IPS-18a (cell line): ENCODE results near the gene ZNRF4.

Experiments used
- H3K27ac ChIP-seq: one replicate; pipeline ENCODE4 v1.5.1; 2013; ENCODE audit warnings: low read length
- H3K27me3 ChIP-seq: one replicate; pipeline ENCODE4 v1.6.1; 2013; ENCODE audit warnings: mild to moderate bottlenecking, low read length; ENCODE audit not compliant: control insufficient read depth, insufficient read depth
- H3K36me3 ChIP-seq: one replicate; pipeline ENCODE4 v1.6.1; 2013; ENCODE audit warnings: low read depth, low read length; ENCODE audit not compliant: control insufficient read depth
- H3K4me1 ChIP-seq: one replicate; pipeline ENCODE4 v1.6.1; 2013; ENCODE audit warnings: low read depth, low read length; ENCODE audit not compliant: control insufficient read depth
- H3K4me3 ChIP-seq: one replicate; pipeline ENCODE4 v1.5.1; 2013; ENCODE audit warnings: low read length
- H3K9ac ChIP-seq: one replicate; pipeline ENCODE4 v1.6.1; 2013; ENCODE audit warnings: mild to moderate bottlenecking, low read length, moderate library complexity
- H3K9me3 ChIP-seq: one replicate; pipeline ENCODE4 v1.6.1; 2013; ENCODE audit warnings: low read depth, low read length; ENCODE audit not compliant: control insufficient read depth

ZNRF4 gene

DNA sequence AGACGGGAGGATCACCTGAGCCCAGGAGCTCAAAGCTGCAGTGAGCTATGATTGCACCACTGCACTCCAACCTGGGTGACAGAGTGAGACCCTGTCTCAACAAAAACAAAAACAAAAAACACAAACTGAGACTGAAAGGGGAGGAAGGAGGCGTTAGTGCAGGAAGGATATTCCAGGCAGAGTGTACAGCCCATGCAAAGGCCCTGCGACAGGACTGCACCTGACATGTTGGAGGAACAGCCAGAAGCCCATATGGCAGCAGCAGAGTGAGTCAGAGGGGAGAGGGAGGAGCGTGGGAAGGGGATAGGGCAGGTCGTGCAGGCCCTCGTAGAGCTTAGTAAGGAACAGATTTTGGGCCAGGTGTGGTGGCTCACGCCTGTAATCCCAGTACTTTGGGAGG is 3.2 kb downstream of the ZNRF4 start:
- Histone ChIP-seq H3K36me3 (no peaks in the 10 kb centered on the region), H3K4me3 (no peak overlapping the region), H3K27ac (no peak overlapping the region), H3K4me1 (no peaks in the 10 kb centered on the region), H3K9me3 (no peaks in the 10 kb centered on the region), H3K27me3 (no peaks in the 10 kb centered on the region), H3K9ac (no peak overlapping the region)

- H3K4me3 ChIP-seq = no peak overlapping the region
- no peaks in the 10 kb centered on the region for H3K27me3 ChIP-seq
- no peaks in the 10 kb centered on the region for H3K9me3 ChIP-seq
- H3K9ac ChIP-seq = no peak overlapping the region
- no peak overlapping the region for H3K27ac ChIP-seq
- no peaks in the 10 kb centered on the region for H3K4me1 ChIP-seq
- H3K36me3 ChIP-seq = no peaks in the 10 kb centered on the region
Observed at GRCh38 chr19:5459360-5459759, 4.1 kb downstream of the ZNRF4 start.

DNA sequence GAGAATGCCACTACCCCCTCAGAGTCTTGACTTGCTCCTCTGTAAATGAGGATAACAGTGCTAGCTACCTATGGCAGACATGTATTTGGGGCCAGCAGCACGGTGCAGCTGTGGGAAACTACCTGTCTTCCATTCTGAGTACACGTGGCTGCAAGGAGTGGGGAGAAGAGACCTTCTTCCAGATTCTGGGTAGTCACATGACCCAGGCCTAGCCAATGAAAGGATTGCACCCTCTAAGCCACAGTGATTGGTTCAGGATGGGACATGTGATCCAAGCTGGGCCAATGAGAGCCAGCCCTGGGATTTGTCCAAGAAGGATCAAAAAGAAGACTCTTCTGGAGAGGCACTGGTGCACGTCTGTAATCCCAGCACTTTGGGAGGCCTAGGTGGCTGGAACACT is 5.5 kb downstream of the ZNRF4 start:
- Histone ChIP-seq H3K27ac (no peak overlapping the region), H3K4me3 (no peak overlapping the region)

GRCh38 chr19:5463959-5464358 is 8.7 kb downstream of the ZNRF4 start:
- Histone ChIP-seq H3K36me3 (no peaks in the 10 kb centered on the region), H3K27me3 (no peaks in the 10 kb centered on the region), H3K27ac (no peak overlapping the region), H3K4me1 (no peaks in the 10 kb centered on the region), H3K9ac (no peak overlapping the region), H3K9me3 (no peaks in the 10 kb centered on the region), H3K4me3 (no peak overlapping the region)

More for the DNA sequence above, 5.5 kb downstream of the ZNRF4 start:
- Histone ChIP-seq H3K36me3 (no peaks in the 10 kb centered on the region), H3K27me3 (no peaks in the 10 kb centered on the region), H3K9ac (no peak overlapping the region), H3K9me3 (no peaks in the 10 kb centered on the region), H3K4me1 (no peaks in the 10 kb centered on the region)

GRCh38 chr19:5466072-5466471 is 10.9 kb downstream of the ZNRF4 start:
- Histone ChIP-seq H3K36me3 (no peaks in the 10 kb centered on the region), H3K27me3 (no peaks in the 10 kb centered on the region), H3K9me3 (no peaks in the 10 kb centered on the region), H3K4me3 (no peak overlapping the region), H3K9ac (no peak overlapping the region), H3K4me1 (no peaks in the 10 kb centered on the region), H3K27ac (no peak overlapping the region)

DNA sequence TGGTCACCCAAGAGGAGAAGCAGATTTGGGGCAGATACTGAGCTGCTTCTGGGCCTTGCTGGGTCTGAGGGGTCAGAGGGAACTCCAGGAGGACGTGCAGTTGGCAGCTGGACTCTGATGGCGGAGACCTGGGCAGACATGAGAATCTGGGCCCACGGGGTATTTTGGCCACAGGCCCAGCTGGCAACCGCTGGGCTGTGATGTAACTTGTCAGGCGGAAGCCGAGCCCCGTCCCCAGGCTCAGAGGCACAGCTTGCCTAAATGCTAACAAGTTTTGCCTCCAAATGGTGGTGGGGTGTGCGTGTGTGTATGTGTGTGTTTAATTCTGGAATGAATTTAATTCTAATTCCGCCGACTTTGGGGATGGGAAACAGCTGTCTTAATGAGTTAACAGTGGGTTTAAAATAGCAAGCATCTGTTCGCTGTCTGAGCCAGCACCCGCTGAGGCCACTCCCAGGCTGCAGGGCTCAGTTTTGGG is 11.6 kb downstream of the ZNRF4 start:
- Histone ChIP-seq H3K9me3 (no peaks in the 10 kb centered on the region), H3K4me1 (no peaks in the 10 kb centered on the region), H3K36me3 (no peaks in the 10 kb centered on the region), H3K27me3 (no peaks in the 10 kb centered on the region), H3K4me3 (no peak overlapping the region), H3K9ac (no peak overlapping the region), H3K27ac (no peak overlapping the region)

DNA sequence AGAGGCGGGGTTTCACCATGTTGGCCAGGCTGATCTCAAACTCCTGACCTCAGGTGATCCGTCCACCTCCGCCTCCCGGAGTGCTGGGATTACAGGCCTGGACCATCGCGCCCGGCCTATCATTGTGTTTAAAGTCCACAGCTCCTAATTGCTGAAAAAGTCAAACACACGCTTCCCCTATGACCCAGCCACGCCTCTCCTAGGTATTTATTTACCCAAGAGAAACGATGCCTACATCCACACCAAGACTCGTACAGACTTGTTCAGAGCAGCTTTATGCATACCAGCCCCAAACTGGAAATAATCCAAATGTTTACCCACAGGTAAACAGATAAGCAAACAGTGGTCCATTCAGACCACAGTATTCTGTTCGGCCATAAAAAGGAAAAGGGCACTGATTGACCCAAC is 15.1 kb downstream of the ZNRF4 start:
- Histone ChIP-seq H3K4me1 (no peaks in the 10 kb centered on the region), H3K27ac (no peak overlapping the region), H3K9ac (no peak overlapping the region), H3K4me3 (no peak overlapping the region), H3K27me3 (no peaks in the 10 kb centered on the region), H3K9me3 (no peaks in the 10 kb centered on the region), H3K36me3 (no peaks in the 10 kb centered on the region)

GRCh38 chr19:5472286-5472685 is 17.1 kb downstream of the ZNRF4 start:
- Histone ChIP-seq H3K27ac (no peak overlapping the region), H3K9me3 (no peaks in the 10 kb centered on the region), H3K27me3 (no peaks in the 10 kb centered on the region), H3K9ac (no peak overlapping the region), H3K4me3 (no peak overlapping the region), H3K36me3 (no peaks in the 10 kb centered on the region), H3K4me1 (no peaks in the 10 kb centered on the region)

GRCh38 chr19:5473646-5474045 is 18.4 kb downstream of the ZNRF4 start:
- H3K4me3 ChIP-seq = no peak overlapping the region
- H3K4me1 ChIP-seq = no peaks in the 10 kb centered on the region
- no peaks in the 10 kb centered on the region for H3K36me3 ChIP-seq
- no peak overlapping the region for H3K27ac ChIP-seq
- no peak overlapping the region for H3K9ac ChIP-seq
- no peaks in the 10 kb centered on the region for H3K9me3 ChIP-seq
- H3K27me3 ChIP-seq = peaks cover 2% of the 10 kb centered on the region

- H3K9ac ChIP-seq = no peak overlapping the region
- peaks cover 8% of the 10 kb centered on the region for H3K27me3 ChIP-seq
- H3K4me1 ChIP-seq = no peaks in the 10 kb centered on the region
- H3K27ac ChIP-seq = no peak overlapping the region
- peak overlapping the region; percentile 26 for H3K4me3 ChIP-seq
- no peaks in the 10 kb centered on the region for H3K9me3 ChIP-seq
- no peaks in the 10 kb centered on the region for H3K36me3 ChIP-seq
Observed at GRCh38 chr19:5477451-5478215, 22.4 kb downstream of the ZNRF4 start.

DNA sequence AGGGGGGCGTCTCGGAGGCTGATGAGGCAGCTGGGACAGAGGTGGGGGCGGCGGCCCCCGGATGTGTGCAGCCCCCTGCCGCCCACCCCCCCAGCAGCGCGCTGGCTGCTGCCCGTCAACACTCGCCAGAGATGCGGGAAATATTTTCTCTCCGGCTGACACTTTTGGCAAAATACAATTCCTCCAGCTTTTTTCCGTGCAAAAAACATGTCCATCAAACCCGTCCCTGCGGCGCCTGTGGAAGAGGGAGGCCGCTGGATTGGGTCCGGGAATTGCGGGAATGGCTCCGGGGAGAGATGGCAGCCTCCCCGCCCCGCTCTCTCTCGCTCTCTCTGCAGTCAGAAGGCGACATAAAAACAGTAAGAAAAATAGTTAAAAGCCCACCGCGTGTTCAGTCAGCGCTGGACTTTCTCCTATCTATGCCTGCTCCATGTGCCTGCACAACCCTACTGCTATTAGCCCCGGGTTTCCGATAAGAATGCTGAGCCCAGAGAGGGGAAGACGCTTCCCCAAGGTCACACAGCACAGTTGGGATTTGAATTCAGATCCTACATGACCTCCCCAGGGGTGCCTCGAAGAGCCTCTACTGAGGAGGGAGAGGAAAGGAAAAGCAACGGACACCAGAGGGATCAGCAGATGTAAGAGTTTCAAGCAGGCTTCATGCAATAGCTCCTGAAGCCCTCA is 23.2 kb downstream of the ZNRF4 start:
- Histone ChIP-seq H3K9ac (no peak overlapping the region), H3K4me3 (peak overlapping the region; percentile 26), H3K27ac (no peak overlapping the region), H3K9me3 (no peaks in the 10 kb centered on the region), H3K4me1 (no peaks in the 10 kb centered on the region), H3K27me3 (peaks cover 8% of the 10 kb centered on the region), H3K36me3 (no peaks in the 10 kb centered on the region)
